GM21723 (cell line): ENCODE data around the gene VARS2.
"Not testable (repeated sequence)": the region's sequence is repeated elsewhere in the genome, so short reads cannot be mapped to it uniquely, and the experiment has no call there.

ENCODE experiments used
- ATAC-seq: cut with Tn5 transposase; IDR thresholded peaks from one replicate; pipeline ENCODE4 v1.9.1; 2021; ENCODE audit warnings: mild to moderate bottlenecking, moderate library complexity; ENCODE audit not compliant: unreplicated experiment

Gene VARS2

DNA sequence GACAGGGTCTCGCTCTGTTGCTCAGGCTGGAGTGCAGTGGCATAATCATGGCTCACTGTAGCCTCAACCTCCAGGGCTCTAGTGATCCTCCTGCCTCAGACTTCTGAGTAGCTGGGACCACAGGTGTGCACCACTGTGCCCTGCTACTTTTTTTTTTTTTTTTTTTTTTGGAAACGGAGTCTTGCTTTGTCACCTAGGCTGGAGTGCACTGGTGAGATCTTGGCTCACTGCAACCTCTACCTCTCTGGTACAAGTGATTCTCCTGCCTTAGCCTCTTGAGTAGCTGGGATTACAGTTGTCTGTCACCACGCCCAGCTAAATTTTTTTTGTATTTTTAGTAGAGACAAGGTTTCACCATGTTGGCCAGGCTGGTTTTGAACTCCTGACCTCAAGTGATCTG lies 13.0 kb downstream of the VARS2 start:
- ATAC-seq: not testable (repeated sequence)

DNA sequence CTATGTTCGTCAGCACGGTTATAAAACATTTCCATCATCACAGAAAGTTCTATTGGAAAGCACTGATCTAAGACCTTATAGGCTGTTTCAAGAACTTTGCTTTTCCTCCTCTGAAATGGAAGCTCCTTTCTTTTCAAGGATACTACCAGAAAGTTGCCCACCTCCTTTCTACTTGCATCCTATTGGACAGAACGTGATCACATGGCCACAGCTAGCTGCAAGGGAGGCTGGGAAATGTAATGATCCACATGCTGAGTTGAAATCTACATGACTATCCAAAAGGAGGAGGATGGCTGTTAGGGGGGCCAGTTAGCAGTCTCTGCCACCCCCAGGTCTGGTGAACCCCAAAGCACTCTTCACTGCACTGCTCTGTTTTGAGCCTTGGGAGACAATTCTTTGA lies 14.6 kb downstream of the VARS2 start:
- ATAC-seq: no peak

DNA sequence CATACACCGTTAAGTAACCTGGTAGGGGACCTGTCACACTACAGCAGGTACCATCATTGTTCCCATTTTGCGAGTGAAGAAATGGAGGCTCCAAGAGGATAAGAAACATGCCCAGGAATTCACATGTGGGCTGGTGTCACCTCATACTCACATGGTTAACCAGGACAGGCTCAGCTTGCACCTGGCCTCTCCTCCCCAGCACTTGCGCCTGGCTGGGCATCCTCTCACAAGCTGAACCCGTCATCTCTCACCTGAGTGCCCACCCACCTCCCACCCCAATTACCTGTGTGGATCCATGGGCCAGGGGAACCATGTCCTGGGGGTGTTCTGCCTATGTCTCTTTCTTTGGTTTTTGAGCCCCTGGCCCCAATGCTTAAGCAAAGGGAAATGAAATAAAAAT lies 16.5 kb downstream of the VARS2 start:
- no peak for ATAC-seq

DNA sequence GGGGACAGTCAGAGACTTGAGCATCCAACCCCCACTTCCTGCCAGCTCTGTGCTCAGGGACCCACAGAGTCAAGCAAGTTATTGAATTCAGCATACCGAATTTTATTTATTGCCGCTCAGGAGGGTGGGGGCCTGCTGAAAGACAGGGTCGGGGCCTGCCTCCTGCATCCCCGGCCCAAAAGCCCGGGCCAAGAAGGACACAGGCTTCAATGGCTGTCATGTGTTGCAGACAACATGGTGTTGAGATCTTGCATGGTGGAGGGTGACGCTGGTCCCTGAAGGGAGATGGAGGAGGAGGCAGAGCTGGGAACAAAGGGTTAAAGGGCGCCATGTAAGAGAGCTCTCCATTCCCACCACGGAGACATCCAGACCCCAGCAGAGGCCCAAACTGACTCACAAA lies 17.2 kb downstream of the VARS2 start:
- no peak for ATAC-seq

DNA sequence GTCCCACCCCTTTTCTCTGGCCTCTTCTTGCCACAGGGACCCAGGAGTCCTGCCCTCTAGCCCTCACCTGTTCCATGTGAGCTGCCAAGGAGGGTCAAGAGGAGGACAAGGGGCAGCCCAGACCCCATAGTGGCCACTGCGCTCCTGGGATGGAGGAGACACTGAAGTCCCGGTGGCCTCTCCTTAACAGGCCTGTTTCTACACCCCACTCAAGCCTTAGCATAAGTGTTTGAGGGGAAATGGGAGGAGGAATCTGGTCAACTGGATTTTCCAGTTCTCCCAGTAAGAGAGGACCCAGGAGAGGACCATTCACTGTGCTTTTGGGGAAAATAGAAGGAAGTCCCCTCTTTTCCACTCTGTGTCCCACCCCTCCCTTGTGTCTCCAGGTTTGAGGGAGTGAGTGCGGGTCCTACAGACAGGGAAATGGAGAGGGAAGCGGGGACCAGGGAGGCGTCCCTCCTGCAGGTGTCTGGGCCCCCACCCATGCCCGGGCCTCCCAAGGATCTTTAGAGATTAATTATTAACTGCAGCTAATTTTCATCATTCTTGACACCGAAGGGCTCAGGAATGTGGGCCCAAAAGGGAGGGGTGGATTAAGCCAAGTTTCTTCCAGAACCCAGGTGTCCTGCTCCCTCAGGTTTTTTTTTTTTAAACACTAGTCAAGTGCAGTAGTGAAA lies 18.1 kb downstream of the VARS2 start, which contains the start of gene SFTA2:
Gene SFTA2, minus strand, starts transcription at position 202 of the 677 bp plus-strand sequence. Its CDS starts 74 bp downstream, at position 128.
- ATAC-seq: no peak

DNA sequence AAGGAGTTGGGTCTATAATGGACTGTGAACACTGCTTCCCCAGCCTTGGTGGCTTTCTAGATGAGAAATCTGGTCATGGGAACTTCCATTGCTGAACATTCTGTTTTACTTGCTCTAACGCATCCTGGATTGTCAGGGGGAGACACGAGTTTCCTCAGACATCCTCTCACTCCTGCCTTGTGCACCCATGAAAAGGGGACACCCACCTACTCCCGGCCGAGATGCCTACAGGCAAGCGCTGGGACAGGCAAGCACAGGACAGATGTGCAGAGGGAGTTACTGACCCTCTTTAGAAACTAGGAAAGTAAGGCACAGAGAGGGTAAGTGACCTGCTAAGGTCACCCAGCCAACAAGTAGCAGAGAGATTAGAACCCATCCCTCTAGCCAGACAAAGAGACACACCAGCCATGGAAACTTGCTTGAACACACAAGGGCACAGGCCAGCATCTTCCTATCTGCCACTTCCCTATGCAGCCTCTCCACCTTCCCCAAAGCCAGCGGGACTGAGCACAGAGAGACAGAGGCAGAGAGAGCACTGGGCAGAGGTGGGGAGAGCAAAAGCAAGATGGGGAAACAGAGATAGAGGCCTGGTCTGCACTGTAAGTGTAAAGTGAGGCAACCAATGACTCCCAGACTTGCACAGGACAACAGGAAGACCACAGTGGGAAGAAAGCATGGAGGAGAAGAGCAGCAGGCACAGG lies 18.8 kb downstream of the VARS2 start:
- ATAC-seq: no peak

DNA sequence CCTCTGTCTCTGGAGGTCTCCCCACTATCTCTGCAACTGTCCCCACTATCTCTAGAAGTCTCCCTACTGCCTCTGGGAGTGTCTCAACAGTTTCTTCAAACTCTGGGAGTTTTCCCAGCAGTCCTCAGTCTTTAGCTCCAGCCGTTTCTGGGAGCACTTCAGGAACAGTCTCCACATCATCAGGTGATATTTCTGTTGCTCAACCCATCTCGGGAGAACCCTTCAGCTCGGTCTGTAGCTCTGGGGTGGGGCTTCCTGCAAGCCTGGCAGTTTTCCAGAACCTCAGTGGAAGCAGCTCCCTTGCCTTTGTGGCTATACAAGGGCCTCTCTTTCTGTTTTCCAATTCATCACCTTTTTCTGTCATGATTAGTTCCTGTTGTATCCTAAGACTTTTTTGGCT lies 21.0 kb downstream of the VARS2 start:
- ATAC-seq: no peak

DNA sequence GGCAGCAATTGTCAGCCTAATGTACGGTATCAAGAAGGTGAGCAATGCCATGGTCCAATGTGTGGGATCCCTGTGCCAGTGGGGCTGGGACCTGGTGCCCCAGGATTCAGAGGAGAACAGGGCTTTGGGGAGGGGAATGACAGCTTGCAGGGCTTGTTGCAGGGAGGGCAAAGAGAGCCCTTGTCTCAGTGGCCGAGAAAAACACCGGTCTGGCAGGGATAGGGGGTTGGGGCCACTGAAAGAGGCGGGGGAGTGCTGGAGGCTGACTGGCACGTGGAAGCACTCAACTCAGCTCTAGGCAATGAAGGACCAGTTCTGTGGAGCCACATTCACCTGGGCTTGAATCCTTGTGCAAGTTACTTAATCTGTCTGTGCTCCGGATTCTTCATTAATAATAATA lies 23.2 kb downstream of the VARS2 start:
- no peak for ATAC-seq

DNA sequence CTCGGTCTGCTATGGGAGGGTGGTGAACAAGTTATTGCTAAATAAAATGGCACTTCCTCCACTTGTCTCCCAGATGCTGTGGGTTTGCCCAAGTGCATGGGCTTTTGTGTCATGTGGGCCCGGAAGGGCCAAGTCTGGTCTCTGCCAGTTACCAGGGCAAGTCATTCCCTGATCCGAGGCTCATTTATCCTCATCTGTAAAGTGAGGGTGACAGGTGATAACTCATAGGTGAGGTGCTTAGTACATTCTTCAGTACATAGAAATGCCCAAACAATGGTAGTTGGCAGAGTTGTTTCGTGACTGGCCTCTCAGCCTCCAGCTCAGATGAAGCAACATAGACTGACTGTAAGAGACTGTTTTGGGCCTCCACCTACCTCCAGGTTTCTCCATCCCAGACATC lies 24.7 kb downstream of the VARS2 start:
- ATAC-seq: no peak

DNA sequence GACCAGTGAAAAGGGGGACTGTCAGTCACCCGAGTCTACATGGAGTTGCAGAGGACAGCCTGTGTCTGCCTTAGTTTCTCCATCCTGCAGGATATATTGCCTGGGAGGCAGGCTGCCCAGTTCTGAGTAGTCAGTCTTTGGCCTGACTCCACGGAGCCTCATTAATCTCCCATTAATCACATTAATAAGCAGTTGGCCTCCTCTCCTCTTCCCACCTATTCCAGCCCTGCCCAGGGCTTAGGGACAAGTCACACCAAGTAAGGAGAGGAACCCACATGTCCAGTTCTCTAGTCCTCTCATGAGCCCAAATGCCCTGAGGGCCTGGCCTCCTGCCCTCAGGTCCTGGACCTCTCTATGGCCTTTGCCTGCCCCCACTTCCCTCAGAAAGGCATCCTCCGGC lies 25.4 kb downstream of the VARS2 start:
- no peak for ATAC-seq

DNA sequence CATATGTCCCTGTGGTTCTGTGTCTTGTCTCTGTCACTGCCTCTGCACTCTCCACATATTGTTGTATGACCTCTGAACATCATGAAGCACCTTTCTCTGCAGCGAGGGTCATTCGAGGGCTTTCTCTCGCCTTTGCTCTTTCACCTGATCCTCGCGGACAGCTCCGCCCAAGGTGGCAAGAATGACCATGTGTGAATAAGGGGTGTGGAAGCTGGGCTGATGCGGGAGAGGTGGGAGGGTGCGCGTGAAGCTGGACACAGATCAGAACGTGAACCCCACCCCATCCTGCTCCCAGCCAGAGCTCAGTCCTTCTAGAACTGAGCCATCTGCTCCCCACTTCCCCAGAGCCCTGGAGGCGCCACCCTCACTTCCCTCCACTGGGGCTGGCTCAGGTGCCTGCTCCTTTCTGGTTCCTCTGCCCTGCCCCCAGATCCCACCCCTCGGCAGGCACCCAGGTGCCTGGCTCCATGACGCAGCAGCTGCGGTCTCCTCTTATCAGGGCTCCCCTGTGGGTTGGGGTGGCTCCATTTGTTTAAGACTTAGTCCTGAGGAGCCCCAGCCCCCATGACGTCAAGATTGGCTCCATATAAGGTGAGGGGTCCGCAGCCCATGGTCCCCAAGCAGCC lies 26.4 kb downstream of the VARS2 start, which contains the start of gene MUCL3:
Gene MUCL3, plus strand, starts transcription at position 613 of the 626 bp plus-strand sequence. CDS start 27 bp downstream, outside the sequence.
- no peak for ATAC-seq

DNA sequence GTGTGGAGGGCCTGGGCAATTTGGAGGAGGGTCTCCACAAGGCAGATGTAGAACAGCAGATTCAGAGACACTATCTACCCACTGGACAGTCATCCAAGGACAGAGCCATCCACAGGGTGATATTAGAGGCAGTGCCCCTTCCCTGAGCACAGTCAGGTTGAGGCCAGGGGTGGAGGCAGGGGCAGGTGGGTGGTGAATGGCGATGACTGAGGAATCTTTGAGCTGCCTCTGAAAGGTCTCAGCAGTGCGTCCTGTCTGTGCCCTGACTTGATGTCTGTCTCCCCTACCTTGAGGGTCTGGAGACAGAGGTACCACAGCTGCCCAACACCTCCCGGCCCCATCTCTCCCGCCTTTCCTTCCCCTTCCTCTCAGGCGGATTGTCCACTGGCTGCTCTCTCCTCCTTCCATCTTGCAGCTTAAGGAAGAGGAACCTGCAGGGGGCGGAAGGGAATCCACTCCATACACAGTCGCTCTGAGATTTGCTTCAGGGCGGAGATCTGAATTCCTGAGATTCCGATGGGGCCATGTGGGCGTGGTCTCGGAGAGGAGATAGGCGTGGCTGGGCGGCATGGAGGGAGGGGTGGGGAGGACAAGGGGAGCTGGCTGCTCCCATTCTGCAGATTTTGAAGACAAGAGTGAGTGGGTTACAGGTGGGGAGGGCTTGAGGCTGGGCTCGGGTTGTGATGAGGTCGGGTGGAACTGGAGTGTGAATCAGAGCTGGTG lies 28.5 kb downstream of the VARS2 start:
- ATAC-seq: no peak

DNA sequence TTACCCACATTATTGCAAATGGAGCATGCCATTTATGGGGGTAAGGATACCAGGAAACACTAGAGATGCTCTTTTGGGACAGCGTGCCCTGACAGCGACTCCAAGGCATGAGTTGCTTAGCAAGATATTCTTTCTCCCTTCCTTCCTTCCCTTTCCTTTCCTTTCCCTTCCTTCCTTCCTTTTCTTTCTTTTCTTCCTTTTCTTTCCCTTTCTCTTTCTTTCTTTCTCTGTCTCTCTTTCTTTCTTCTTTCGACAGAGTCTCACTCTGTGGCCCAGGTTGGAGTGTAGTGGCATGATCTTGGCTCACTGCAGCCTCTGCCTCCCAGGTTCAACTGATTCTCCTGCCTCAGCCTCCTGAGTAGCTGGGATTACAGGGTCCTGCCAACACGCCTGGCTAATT lies 30.0 kb downstream of the VARS2 start:
- ATAC-seq: no peak

DNA sequence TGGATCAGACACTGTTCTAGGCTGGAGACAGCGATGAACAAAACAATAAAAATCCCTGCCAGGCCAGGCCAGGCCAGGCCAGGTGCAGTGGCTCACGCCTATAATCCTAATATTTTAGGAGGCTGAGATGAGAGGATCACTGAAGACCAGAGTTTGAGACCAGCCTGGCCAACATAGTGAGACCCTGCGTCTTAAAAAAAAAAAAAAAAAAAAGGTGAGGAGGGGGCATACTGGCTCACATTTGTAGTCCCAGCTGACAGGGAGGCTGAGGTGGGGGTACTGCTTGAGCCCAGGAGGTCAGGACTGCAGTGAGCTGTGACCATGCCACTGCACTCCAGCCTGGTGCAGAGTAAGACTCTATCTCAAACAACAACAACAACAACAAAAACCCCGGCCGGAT lies 31.2 kb downstream of the VARS2 start:
- no peak for ATAC-seq

DNA sequence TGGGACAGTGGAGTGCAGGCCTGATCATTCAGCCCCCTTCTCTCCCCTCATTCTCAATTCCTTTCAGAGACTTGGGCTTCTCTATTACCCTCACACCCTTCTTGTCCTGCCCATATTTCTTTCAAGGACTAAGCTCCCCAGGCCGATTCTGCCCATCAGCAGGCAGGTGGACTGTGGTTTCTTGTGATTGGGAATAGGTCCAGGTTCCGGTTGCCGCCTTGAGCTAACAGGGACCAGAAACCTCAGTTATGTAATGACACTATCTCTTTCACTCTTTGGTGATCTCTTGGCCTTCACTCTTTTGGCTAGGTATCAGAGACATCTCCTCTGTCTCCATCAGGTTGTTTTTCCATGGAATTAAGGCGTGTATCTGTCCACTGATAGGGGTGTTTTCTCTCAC lies 33.2 kb downstream of the VARS2 start:
- no peak for ATAC-seq

DNA sequence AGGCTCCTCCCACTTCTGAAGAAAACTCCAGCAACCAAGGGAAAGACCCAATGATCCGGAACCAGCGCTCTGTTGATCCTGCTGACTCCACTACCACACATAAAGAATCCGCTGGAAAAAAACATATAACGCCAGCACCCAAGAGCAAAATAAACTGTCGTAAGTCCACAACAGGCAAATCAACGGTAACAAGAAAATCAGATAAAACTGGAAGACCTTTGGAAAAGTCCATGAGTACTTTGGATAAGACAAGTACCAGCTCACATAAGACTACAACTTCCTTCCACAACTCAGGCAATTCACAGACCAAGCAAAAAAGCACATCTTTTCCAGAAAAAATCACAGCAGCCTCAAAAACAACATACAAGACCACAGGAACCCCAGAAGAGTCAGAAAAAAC lies 34.8 kb downstream of the VARS2 start:
- no peak for ATAC-seq

DNA sequence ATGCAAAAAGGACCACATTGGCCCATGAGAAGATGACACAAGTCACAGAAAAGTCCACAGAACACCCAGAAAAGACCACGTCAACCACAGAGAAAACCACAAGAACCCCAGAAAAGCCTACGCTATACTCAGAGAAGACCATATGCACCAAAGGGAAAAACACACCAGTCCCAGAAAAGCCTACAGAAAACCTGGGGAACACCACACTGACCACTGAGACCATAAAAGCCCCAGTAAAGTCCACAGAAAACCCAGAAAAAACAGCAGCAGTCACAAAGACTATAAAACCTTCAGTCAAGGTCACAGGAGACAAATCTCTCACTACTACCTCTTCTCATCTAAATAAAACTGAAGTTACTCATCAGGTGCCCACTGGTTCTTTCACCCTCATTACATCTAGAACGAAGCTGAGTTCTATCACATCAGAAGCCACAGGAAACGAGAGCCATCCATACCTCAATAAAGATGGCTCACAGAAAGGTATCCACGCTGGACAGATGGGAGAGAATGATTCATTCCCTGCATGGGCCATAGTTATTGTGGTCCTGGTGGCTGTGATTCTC lies 38.0 kb downstream of the VARS2 start:
- ATAC-seq: no peak

DNA sequence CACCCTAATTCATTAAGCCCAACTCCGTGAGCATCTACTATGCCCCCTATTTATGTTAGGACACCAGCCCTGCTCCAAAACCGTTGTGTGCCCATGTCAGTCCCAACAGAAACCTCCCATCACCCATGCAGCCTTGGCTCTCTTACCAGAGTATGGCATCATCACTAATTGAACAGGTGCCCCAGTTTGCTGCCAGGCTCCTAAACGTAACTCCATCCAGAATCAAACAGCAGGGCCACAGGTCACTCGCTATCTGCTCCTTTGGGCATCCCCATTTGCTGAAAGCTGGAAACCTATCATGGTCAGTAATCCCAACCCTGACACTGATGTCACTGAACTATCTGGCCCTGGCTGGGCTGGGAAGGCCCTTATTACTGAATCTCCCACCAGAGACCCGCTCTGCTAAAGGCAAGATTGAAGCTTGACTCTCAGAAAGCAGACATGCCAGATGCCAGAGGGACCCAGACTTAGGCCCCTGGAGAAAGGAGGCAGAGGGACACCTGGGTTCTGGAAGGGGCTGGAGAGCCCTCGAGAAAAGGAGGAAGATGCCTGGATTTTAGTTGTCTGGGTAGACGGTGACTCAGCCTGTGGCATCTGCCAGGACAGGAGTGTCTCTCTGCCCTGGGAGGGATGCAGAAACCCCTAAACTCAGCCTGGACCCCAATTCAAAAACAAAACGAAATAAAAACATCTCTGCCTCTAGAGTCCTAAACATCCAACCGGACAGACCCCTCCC lies 40.8 kb downstream of the VARS2 start:
- no peak for ATAC-seq

DNA sequence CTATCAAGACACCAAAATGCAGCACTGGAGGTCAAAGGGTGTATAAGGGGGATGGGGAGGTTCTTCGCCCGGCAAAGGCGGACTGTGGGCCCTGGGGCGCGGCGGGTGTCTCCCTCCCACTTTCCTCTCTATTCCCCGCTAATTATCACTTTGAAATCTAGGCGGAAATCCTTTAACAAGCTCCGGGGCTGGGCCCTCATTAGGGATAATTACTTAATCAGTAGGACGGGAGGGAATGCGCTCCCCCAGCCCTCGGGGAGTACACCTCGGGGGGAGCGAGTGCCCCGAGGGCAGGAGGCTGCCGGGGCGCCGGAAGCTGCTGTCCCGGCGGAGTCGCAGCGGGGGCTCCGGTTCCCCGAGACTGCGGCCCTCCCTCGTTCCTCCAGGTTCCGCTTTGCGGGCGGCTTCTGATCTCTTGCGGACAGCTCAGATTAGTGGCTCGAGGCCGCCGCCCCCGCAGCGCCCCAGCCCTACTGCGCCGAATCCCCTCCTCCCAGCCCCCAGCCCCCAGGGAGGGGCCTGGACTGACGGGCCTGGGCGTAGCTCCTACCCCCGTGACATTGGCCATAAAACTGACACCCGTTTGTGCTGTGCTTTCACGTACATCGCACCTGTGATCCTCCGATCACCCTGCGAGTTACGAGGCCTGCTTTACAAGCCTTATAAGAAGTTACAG lies 41.5 kb downstream of the VARS2 start:
- ATAC-seq: no peak

DNA sequence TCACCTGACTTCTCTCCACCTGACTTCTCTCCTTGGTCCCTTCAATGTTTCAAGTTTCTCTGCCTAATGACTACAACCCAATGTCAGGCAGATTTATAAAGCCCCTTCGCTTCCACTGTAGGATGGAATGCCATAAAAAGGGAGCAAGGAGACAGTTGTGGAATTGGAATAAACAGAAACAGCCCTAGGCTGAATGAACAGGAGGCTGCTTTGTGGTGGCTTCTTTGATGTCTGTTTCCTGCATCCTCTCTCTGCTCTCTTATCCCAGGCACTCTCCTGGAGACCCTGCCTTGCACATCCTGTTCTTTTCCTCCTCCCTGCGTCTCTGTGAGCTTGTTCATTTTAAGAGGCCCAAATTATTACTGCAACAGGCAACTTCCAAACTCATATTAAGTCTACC lies 43.7 kb downstream of the VARS2 start:
- ATAC-seq: no peak
